ENCODE results near the gene SNAPC4. TPM values are rescaled to one million over a fixed set of nuclear protein-coding genes. Genes with fewer than 3 reads are reported as not detected.

The SNAPC4 gene
- total RNA-seq, 1 experiment from 2014 or later = 10.8 TPM

- intact Hi-C loops (cut with micrococcal nuclease; ENCODE audit: unreplicated experiment) = no loop called here
- CTCF ChIA-PET = no interaction called here
- no peaks in the 10 kb centered on the region for H3K36me3 ChIP-seq (ENCODE audit: control insufficient read depth, insufficient read depth, low read length)
- no peak overlapping the region for H3K4me3 ChIP-seq (ENCODE audit: low read depth in 2 of 2, low read length in 2 of 2)
- ATAC-seq = peak; percentile 59; the same call in 1 of the 2 replicates
- TF ChIP-seq TCF7L2 (IDR thresholded peaks at IDR 0.05; ENCODE audit: low read depth, low read length) (no peak), POLR2AphosphoS5 (IDR thresholded peaks at IDR 0.05; ENCODE audit: low read depth, low read length) (no peak), CTCF (IDR thresholded peaks at IDR 0.05) (no peak), REST (IDR thresholded peaks at IDR 0.05; ENCODE audit: insufficient read depth in 1 of 2, low read depth in 2 of 2, low read length in 1 of 2) (no peak), SIN3A (IDR thresholded peaks at IDR 0.05; ENCODE audit: borderline replicate concordance, insufficient read depth, low read depth, low read length) (no peak)
- no peaks in the 10 kb centered on the region for H3K4me1 ChIP-seq (ENCODE audit: control insufficient read depth, insufficient read depth, low read length)
- in situ Hi-C loops (cut with HindIII; ENCODE audit: low pct_unique_long_range_greater_than_20kb, low sequenced_read_pairs) = no loop called here
- H3K9me3 ChIP-seq (ENCODE audit: control insufficient read depth, insufficient read depth, low read depth, low read length) = no peaks in the 10 kb centered on the region
- no peak for DNase-seq (ENCODE audit: low read depth, low spot score)
- H3K27me3 ChIP-seq (ENCODE audit: control insufficient read depth, insufficient read depth, low read length) = no peaks in the 10 kb centered on the region
- BruUV-seq (replicated peaks) = no TSS peak
- H3K27ac ChIP-seq (ENCODE audit: low read length) = no peak overlapping the region
- POLR2A ChIA-PET = no interaction called here
Observed at GRCh38 chr9:136429683-136430491, 29.9 kb upstream of the SNAPC4 start.

- H3K4me3 ChIP-seq (ENCODE audit: low read depth in 2 of 2, low read length in 2 of 2) = no peak overlapping the region
- no peaks in the 10 kb centered on the region for H3K27me3 ChIP-seq (ENCODE audit: control insufficient read depth, insufficient read depth, low read length)
- H3K4me1 ChIP-seq (ENCODE audit: control insufficient read depth, insufficient read depth, low read length) = no peaks in the 10 kb centered on the region
- CTCF ChIA-PET = no interaction called here
- no peaks in the 10 kb centered on the region for H3K9me3 ChIP-seq (ENCODE audit: control insufficient read depth, insufficient read depth, low read depth, low read length)
- no peak for DNase-seq (ENCODE audit: low read depth, low spot score)
- in situ Hi-C loops (cut with HindIII; ENCODE audit: low pct_unique_long_range_greater_than_20kb, low sequenced_read_pairs) (no loop called here), intact Hi-C loops (cut with micrococcal nuclease; ENCODE audit: unreplicated experiment) (no loop called here)
- no peak for TF ChIP-seq TCF7L2 (IDR thresholded peaks at IDR 0.05; ENCODE audit: low read depth, low read length)
- H3K36me3 ChIP-seq (ENCODE audit: control insufficient read depth, insufficient read depth, low read length) = no peaks in the 10 kb centered on the region
- POLR2A ChIA-PET = no interaction called here
- ATAC-seq = no peak
- H3K27ac ChIP-seq (ENCODE audit: low read length) = no peak overlapping the region
- TSS peak; percentile 91 for BruUV-seq (replicated peaks)
Observed at GRCh38 chr9:136429075-136429628, 29.2 kb upstream of the SNAPC4 start.

- in situ Hi-C loops (cut with HindIII; ENCODE audit: low pct_unique_long_range_greater_than_20kb, low sequenced_read_pairs) = no loop called here
- Histone ChIP-seq H3K27me3 (ENCODE audit: control insufficient read depth, insufficient read depth, low read length) (no peaks in the 10 kb centered on the region), H3K4me1 (ENCODE audit: control insufficient read depth, insufficient read depth, low read length) (no peaks in the 10 kb centered on the region), H3K9me3 (ENCODE audit: control insufficient read depth, insufficient read depth, low read depth, low read length) (no peaks in the 10 kb centered on the region), H3K36me3 (ENCODE audit: control insufficient read depth, insufficient read depth, low read length) (no peaks in the 10 kb centered on the region), H3K4me3 (ENCODE audit: low read depth in 2 of 2, low read length in 2 of 2) (no peak overlapping the region), H3K27ac (ENCODE audit: low read length) (no peak overlapping the region)
- ATAC-seq = no peak
- BruUV-seq (replicated peaks) = no TSS peak
- POLR2A ChIA-PET = no interaction called here
- CTCF ChIA-PET = no interaction called here
- intact Hi-C loops (cut with micrococcal nuclease; ENCODE audit: unreplicated experiment) = no loop called here
- DNase-seq (ENCODE audit: low read depth, low spot score) = no peak
- TF ChIP-seq CTCF (IDR thresholded peaks at IDR 0.05) = no peak
- no peak for TF ChIP-seq TCF7L2 (IDR thresholded peaks at IDR 0.05; ENCODE audit: low read depth, low read length)
- TF ChIP-seq REST (IDR thresholded peaks at IDR 0.05; ENCODE audit: insufficient read depth in 1 of 2, low read depth in 2 of 2, low read length in 1 of 2) = no peak
- TF ChIP-seq POLR2AphosphoS5 (IDR thresholded peaks at IDR 0.05; ENCODE audit: low read depth, low read length) = no peak
- no peak for TF ChIP-seq SIN3A (IDR thresholded peaks at IDR 0.05; ENCODE audit: borderline replicate concordance, insufficient read depth, low read depth, low read length)
Observed at GRCh38 chr9:136426787-136427186, 26.8 kb upstream of the SNAPC4 start.
